HepG2 (cell line): ENCODE measurements around the gene FGF18. TPM values are rescaled to one million over a fixed set of nuclear protein-coding genes. Genes with fewer than 3 reads are reported as not detected.

Experiments used
- ARNT2 ChIP-seq: sonication (generic); formaldehyde crosslinking; IDR thresholded peaks from 2 replicates; pipeline ENCODE4 v1.8.0; 2022; ENCODE audit warnings: mild to moderate bottlenecking, low read depth, missing genetic modification reagents, moderate library complexity
- GATAD1 ChIP-seq: IDR thresholded peaks from 2 replicates; pipeline ENCODE4 v1.6.1; 2016; ENCODE audit warnings: missing genetic modification reagents, missing compliant biosample characterization
- HES4 ChIP-seq: sonication (generic); formaldehyde crosslinking; IDR thresholded peaks from 2 replicates; pipeline ENCODE4 v1.9.0; 2021; ENCODE audit warnings: mild to moderate bottlenecking, missing genetic modification reagents, borderline replicate concordance
- HNRNPUL1 ChIP-seq: fragments of 200-400 bp; formaldehyde crosslinking; IDR thresholded peaks from 2 replicates; pipeline ENCODE4 v1.6.1; 2017; ENCODE audit warnings: low read depth, mild to moderate bottlenecking, low read length, moderate library complexity
- MZF1 ChIP-seq: sonication (generic); formaldehyde crosslinking; IDR thresholded peaks from 2 replicates; pipeline ENCODE4 v1.8.1; 2023; ENCODE audit warnings: mild to moderate bottlenecking, missing genetic modification reagents, borderline replicate concordance
- NFRKB ChIP-seq: fragments of 450-650 bp; IDR thresholded peaks from 2 replicates; pipeline ENCODE4 v1.6.1; 2017
- RCOR2 ChIP-seq: IDR thresholded peaks from 2 replicates; pipeline ENCODE4 v1.6.1; 2016; ENCODE audit warnings: missing biosample characterization, missing genetic modification reagents
- REPIN1 ChIP-seq: sonication (generic); formaldehyde crosslinking; IDR thresholded peaks from 2 replicates; pipeline ENCODE4 v1.8.0; 2022; ENCODE audit warnings: missing genetic modification reagents, low read depth, mild to moderate bottlenecking, borderline replicate concordance
- RXRA ChIP-seq: sonication (generic); formaldehyde crosslinking; IDR thresholded peaks from 2 replicates; pipeline ENCODE4 v1.5.1; 2020; ENCODE audit warnings: missing genetic modification reagents
- TGIF2 ChIP-seq: IDR thresholded peaks from 2 replicates; pipeline ENCODE4 v1.6.1; 2016; ENCODE audit warnings: control low read depth, missing compliant biosample characterization
- ZFP1 ChIP-seq: IDR thresholded peaks from 2 replicates; pipeline ENCODE4 v1.6.1; 2016
- ZNF501 ChIP-seq: sonication (generic); formaldehyde crosslinking; IDR thresholded peaks from 2 replicates; pipeline ENCODE4 v1.5.1; 2020; ENCODE audit warnings: mild to moderate bottlenecking, moderate library complexity, missing genetic modification reagents
- ZNF562 ChIP-seq: sonication (generic); formaldehyde crosslinking; IDR thresholded peaks from 2 replicates; pipeline ENCODE4 v1.8.0; 2022; ENCODE audit warnings: missing genetic modification reagents, borderline replicate concordance
- polyA plus RNA-seq, 8 experiments: library from polyadenylated mRNA; depleted of rRNA in 3 of 8; stranded (reverse) in 7 of 8; unstranded in 1 of 8; fragments of >200 nt; fragmentation: Illumina TruSeq in 4 of 8; extraction: Trizol in 4 of 8; gene quantifications; 2 replicates each; pipeline versions ENCODE4 v1.2.1 to v1.2.3, GENCODE V29; 2011 to 2016; ENCODE audit warnings: low read depth in 4 of 8, missing spikeins in 1 of 8, mixed read lengths in 1 of 8; ENCODE audit not compliant: insufficient read depth in 1 of 8
- total RNA-seq, 5 experiments: library from RNA; depleted of rRNA; stranded (reverse); fragments of >200 nt; fragmentation: Illumina TruSeq; extraction: Trizol; gene quantifications; 2 replicates each; pipeline ENCODE4 v1.2.3, GENCODE V29; 2016; ENCODE audit warnings: low read depth in 1 of 5
- TF ChIP-seq, protein P1 (sequence below): sonication (generic); formaldehyde crosslinking; IDR thresholded peaks from 2 replicates; pipeline ENCODE4 v1.8.0; 2022; ENCODE audit warnings: missing genetic modification reagents, mild to moderate bottlenecking, borderline replicate concordance
- TF ChIP-seq, protein P2 (sequence below): sonication (generic); formaldehyde crosslinking; IDR thresholded peaks from 2 replicates; pipeline ENCODE4 v1.8.0; 2022; ENCODE audit warnings: mild to moderate bottlenecking, missing genetic modification reagents, borderline replicate concordance
- TF ChIP-seq, protein P3 (sequence below): sonication (generic); formaldehyde crosslinking; IDR thresholded peaks from 2 replicates; pipeline ENCODE4 v1.8.0; 2022; ENCODE audit warnings: mild to moderate bottlenecking, missing genetic modification reagents, moderate library complexity
- TF ChIP-seq, protein P4 (sequence below): sonication (generic); formaldehyde crosslinking; IDR thresholded peaks from 2 replicates; pipeline ENCODE4 v1.5.0; 2020; ENCODE audit warnings: missing genetic modification reagents
- TF ChIP-seq, protein P5 (sequence below): sonication (generic); formaldehyde crosslinking; IDR thresholded peaks from 2 replicates; pipeline ENCODE4 v1.4.0; 2020; ENCODE audit warnings: missing genetic modification reagents
- TF ChIP-seq, protein P6 (sequence below): sonication (generic); formaldehyde crosslinking; IDR thresholded peaks from 2 replicates; pipeline ENCODE4 v1.4.0; 2020; ENCODE audit warnings: missing genetic modification reagents

The FGF18 gene
- total and polyA plus RNA-seq, 2 of the 13 experiments (the other 11 are each of a cell fraction or from before 2014, with no cell fraction given): not detected

DNA sequence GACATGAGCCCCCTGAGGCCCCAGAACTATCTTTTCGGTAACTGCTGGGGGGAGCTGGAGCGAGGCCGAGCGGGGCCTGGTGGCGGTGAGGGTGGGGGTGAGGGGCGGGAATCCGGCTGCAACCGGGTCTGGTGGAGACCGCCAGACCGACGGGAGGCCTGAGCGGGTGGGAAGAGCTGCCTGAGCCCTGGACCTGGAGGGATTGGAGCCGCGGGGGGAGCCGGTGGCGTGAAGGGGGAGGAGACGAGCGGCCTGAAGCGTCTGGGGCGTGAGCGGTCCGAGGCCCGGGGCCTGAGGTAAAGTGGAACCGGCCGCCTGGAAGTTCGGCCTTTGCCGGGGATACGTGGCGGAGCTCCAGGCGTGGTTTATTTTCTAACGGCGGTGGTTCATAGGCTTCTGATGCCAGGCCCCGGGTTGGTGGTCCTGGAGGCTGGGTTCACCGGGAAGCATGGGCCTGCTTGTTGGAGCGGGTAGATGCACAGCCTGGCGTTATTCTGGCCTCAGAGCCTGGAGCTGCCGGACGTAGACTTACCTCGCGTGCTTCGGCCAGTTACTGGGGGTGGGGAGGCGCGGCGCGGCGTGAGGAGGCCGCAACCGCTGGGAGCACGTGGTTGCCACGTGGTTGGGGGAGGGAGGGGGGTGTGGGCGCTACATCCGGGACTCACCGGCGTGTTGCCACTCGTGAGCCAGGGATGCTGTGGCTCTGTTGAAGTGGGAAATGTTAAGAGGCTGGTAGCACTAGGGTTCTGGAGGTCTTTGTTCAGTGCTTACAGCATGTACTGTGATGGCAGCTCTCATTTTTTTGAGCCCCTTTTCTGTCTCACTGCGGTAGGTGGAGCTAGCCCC, 31.3 kb upstream of the FGF18 start (continued):
- TF ChIP-seq, protein P1, sequence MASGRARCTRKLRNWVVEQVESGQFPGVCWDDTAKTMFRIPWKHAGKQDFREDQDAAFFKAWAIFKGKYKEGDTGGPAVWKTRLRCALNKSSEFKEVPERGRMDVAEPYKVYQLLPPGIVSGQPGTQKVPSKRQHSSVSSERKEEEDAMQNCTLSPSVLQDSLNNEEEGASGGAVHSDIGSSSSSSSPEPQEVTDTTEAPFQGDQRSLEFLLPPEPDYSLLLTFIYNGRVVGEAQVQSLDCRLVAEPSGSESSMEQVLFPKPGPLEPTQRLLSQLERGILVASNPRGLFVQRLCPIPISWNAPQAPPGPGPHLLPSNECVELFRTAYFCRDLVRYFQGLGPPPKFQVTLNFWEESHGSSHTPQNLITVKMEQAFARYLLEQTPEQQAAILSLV: peak; percentile 89; the same call in 1 of the 2 replicates
- TF ChIP-seq GATAD1 (CRISPR knock-in tag) (peak; percentile 66), ZNF562 (CRISPR knock-in tag) (0 out of 2 replicates have a peak, but pooled peaks have one; percentile 23), REPIN1 (CRISPR knock-in tag) (peak; percentile 48; the same call in 1 of the 2 replicates), MZF1 (0 out of 2 replicates have a peak, but pooled peaks have one; percentile 5), RXRA (no peak), HES4 (peak; percentile 93), ZNF501 (CRISPR knock-in tag) (no peak; the same call in 1 of the 2 replicates), TGIF2 (CRISPR knock-in tag) (peak; percentile 98), ARNT2 (CRISPR knock-in tag) (peak; percentile 83; the same call in 1 of the 2 replicates), NFRKB (no peak), RCOR2 (CRISPR knock-in tag) (0 out of 2 replicates have a peak, but pooled peaks have one; percentile 32), ZFP1 (CRISPR knock-in tag) (no peak), HNRNPUL1 (no peak)
- TF ChIP-seq, protein P2, sequence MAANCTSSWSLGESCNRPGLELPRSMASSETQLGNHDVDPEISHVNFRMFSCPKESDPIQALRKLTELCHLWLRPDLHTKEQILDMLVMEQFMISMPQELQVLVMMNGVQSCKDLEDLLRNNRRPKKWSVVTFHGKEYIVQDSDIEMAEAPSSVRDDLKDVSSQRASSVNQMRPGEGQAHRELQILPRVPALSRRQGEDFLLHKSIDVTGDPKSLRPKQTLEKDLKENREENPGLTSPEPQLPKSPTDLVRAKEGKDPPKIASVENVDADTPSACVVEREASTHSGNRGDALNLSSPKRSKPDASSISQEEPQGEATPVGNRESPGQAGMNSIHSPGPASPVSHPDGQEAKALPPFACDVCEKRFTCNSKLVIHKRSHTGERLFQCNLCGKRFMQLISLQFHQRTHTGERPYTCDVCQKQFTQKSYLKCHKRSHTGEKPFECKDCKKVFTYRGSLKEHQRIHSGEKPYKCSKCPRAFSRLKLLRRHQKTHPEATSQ (CRISPR knock-in tag): no peak
- TF ChIP-seq, protein P3, sequence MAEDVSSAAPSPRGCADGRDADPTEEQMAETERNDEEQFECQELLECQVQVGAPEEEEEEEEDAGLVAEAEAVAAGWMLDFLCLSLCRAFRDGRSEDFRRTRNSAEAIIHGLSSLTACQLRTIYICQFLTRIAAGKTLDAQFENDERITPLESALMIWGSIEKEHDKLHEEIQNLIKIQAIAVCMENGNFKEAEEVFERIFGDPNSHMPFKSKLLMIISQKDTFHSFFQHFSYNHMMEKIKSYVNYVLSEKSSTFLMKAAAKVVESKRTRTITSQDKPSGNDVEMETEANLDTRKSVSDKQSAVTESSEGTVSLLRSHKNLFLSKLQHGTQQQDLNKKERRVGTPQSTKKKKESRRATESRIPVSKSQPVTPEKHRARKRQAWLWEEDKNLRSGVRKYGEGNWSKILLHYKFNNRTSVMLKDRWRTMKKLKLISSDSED (CRISPR knock-in tag): peak; percentile 82; the same call in 1 of the 2 replicates
- TF ChIP-seq, protein P4, sequence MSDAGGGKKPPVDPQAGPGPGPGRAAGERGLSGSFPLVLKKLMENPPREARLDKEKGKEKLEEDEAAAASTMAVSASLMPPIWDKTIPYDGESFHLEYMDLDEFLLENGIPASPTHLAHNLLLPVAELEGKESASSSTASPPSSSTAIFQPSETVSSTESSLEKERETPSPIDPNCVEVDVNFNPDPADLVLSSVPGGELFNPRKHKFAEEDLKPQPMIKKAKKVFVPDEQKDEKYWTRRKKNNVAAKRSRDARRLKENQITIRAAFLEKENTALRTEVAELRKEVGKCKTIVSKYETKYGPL (CRISPR knock-in tag): peak; percentile 18; the same call in 1 of the 2 replicates
- TF ChIP-seq, protein P5, sequence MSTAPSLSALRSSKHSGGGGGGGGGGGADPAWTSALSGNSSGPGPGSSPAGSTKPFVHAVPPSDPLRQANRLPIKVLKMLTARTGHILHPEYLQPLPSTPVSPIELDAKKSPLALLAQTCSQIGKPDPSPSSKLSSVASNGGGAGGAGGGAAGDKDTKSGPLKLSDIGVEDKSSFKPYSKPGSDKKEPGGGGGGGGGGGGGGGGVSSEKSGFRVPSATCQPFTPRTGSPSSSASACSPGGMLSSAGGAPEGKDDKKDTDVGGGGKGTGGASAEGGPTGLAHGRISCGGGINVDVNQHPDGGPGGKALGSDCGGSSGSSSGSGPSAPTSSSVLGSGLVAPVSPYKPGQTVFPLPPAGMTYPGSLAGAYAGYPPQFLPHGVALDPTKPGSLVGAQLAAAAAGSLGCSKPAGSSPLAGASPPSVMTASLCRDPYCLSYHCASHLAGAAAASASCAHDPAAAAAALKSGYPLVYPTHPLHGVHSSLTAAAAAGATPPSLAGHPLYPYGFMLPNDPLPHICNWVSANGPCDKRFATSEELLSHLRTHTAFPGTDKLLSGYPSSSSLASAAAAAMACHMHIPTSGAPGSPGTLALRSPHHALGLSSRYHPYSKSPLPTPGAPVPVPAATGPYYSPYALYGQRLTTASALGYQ (CRISPR knock-in tag): no peak
- TF ChIP-seq, protein P6, sequence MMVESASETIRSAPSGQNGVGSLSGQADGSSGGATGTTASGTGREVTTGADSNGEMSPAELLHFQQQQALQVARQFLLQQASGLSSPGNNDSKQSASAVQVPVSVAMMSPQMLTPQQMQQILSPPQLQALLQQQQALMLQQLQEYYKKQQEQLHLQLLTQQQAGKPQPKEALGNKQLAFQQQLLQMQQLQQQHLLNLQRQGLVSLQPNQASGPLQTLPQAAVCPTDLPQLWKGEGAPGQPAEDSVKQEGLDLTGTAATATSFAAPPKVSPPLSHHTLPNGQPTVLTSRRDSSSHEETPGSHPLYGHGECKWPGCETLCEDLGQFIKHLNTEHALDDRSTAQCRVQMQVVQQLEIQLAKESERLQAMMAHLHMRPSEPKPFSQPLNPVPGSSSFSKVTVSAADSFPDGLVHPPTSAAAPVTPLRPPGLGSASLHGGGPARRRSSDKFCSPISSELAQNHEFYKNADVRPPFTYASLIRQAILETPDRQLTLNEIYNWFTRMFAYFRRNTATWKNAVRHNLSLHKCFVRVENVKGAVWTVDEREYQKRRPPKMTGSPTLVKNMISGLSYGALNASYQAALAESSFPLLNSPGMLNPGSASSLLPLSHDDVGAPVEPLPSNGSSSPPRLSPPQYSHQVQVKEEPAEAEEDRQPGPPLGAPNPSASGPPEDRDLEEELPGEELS: peak; percentile 63
